B cell (primary cell): Measurements from ENCODE around the gene CRYGN. TPM values are rescaled to one million over a fixed set of nuclear protein-coding genes. Genes with fewer than 3 reads are reported as not detected.

Experiments used
- ATAC-seq: fragments of 200-7000 bp; cut with Tn5 transposase; one replicate; pipeline ENCODE4 v1.10.0; 2021; ENCODE audit warnings: low read depth, mild to moderate bottlenecking, moderate number of reproducible peaks, moderate library complexity
- CTCF ChIA-PET: fragments of 350-600 bp; sonication (Branson Sonifier 250); formaldehyde crosslinking; loops from one replicate; lab custom pipeline; 2021; ENCODE audit warnings: antibody characterized with exemption, inconsistent platforms; lab: Charles Lee
- POLR2A ChIA-PET: fragments of 350-600 bp; sonication (Branson Sonifier 250); formaldehyde crosslinking; loops from one replicate; lab custom pipeline; 2021; ENCODE audit warnings: antibody characterized with exemption; lab: Charles Lee
- DNase-seq: peaks from one replicate; pipeline ENCODE4 v3.0.0; 2013
- H2AFZ ChIP-seq: 2 replicates; pipeline ENCODE4 v1.6.1; 2012; ENCODE audit warnings: mild to moderate bottlenecking, low read depth, low read length; ENCODE audit not compliant: insufficient read depth, poor library complexity, severe bottlenecking
- H3K27ac ChIP-seq, 2 donors: 1 replicate in 1 of 2; 2 replicates in 1 of 2; pipeline ENCODE4 v1.5.1; 2012 to 2013; ENCODE audit warnings: low read length in 2 of 2, mild to moderate bottlenecking in 2 of 2, moderate library complexity in 1 of 2
- H3K27me3 ChIP-seq, 4 experiments: fragments of 200-600 bp in 1 of 4; sonication (generic) in 1 of 4; replicated peaks in 1 of 4; 1 replicate in 2 of 4; 2 replicates in 2 of 4; pipeline versions ENCODE4 v1.6.1 to v1.7.0; 2013 to 2016; ENCODE audit warnings: low read length in 3 of 4, mild to moderate bottlenecking in 2 of 4, mixed read lengths in 1 of 4, moderate library complexity in 1 of 4; ENCODE audit not compliant: insufficient read depth in 4 of 4, control insufficient read depth in 3 of 4; ENCODE audit errors: control extremely low read depth in 1 of 4
- H3K36me3 ChIP-seq, 2 experiments: replicated peaks in 1 of 2; 1 replicate in 1 of 2; 2 replicates in 1 of 2; pipeline versions ENCODE4 v1.6.1 to v1.7.1; 2013; ENCODE audit warnings: low read length in 1 of 2; ENCODE audit not compliant: insufficient read depth in 2 of 2, control insufficient read depth in 1 of 2; ENCODE audit errors: control extremely low read depth in 1 of 2, extremely low read depth in 1 of 2
- H3K4me1 ChIP-seq, 2 donors: fragments of 200-600 bp in 1 of 2; sonication (generic) in 1 of 2; 1 replicate in 1 of 2; 2 replicates in 1 of 2; pipeline versions ENCODE4 v1.5.1 to v1.6.1; 2013 to 2017; ENCODE audit warnings: low read length in 2 of 2; ENCODE audit not compliant: control insufficient read depth in 2 of 2, insufficient read depth in 2 of 2
- H3K4me2 ChIP-seq: replicated peaks from 2 replicates; pipeline ENCODE3; 2012; ENCODE audit warnings: mild to moderate bottlenecking, low read depth, low read length; ENCODE audit not compliant: poor library complexity, severe bottlenecking
- H3K4me3 ChIP-seq, 5 experiments: fragments of 200-600 bp in 1 of 5; sonication (generic) in 1 of 5; 1 replicate in 3 of 5; 2 replicates in 2 of 5; pipeline versions ENCODE4 v1.5.1 to v1.7.0; 2011 to 2016; ENCODE audit warnings: low read length in 4 of 5, mild to moderate bottlenecking in 4 of 5, low read depth in 2 of 5, control low read depth in 1 of 5, moderate library complexity in 1 of 5; ENCODE audit not compliant: insufficient read depth in 1 of 5; ENCODE audit errors: control extremely low read depth in 1 of 5, extremely low read depth in 1 of 5
- H3K79me2 ChIP-seq: fragments of 200-600 bp; sonication (generic); one replicate; pipeline ENCODE4 v1.6.0; 2016; ENCODE audit warnings: low read length; ENCODE audit not compliant: control insufficient read depth, insufficient read depth
- H3K9ac ChIP-seq: fragments of 200-600 bp; sonication (generic); 2 replicates; pipeline ENCODE4 v1.6.1; 2017; ENCODE audit warnings: mild to moderate bottlenecking, low read length, moderate library complexity
- H3K9me3 ChIP-seq, 3 donors: one replicate each; pipeline versions ENCODE4 v1.6.1 to v1.7.1; 2013; ENCODE audit warnings: low read length in 2 of 3; ENCODE audit not compliant: control insufficient read depth in 2 of 3, insufficient read depth in 1 of 3; ENCODE audit errors: control extremely low read depth in 1 of 3
- H4K20me1 ChIP-seq: 2 replicates; pipeline ENCODE4 v1.6.0; 2012; ENCODE audit warnings: mild to moderate bottlenecking, low read length; ENCODE audit not compliant: insufficient read depth, control insufficient read depth, poor library complexity, severe bottlenecking
- H3K27ac Mint-ChIP-seq: one replicate; pipeline ENCODE4 v1.8.0; 2021; ENCODE audit warnings: mixed read lengths
- H3K27me3 Mint-ChIP-seq: one replicate; pipeline ENCODE4 v1.8.0; 2021; ENCODE audit warnings: mixed read lengths
- H3K4me1 Mint-ChIP-seq: one replicate; pipeline ENCODE4 v1.8.0; 2021; ENCODE audit warnings: mixed read lengths
- H3K4me3 Mint-ChIP-seq: one replicate; pipeline ENCODE4 v1.8.0; 2021; ENCODE audit warnings: mixed read lengths
- H3K9me3 Mint-ChIP-seq: one replicate; pipeline ENCODE4 v1.8.0; 2022; ENCODE audit warnings: mixed read lengths; ENCODE audit not compliant: insufficient read depth
- CTCF ChIP-seq: fragments of 200-600 bp; IDR thresholded peaks from one replicate; pipeline ENCODE4 v1.8.0; 2022; ENCODE audit warnings: antibody characterized with exemption, mild to moderate bottlenecking
- EZH2 ChIP-seq: IDR thresholded peaks from 2 replicates; pipeline ENCODE4 v1.6.1; 2012; ENCODE audit warnings: borderline replicate concordance, low read depth, mild to moderate bottlenecking, moderate library complexity, low read length; ENCODE audit not compliant: insufficient read depth, poor library complexity, severe bottlenecking
- WGBS: methylation state at CpG from one replicate; pipeline ENCODE4 v1.1.5; 2013; ENCODE audit warnings: missing lambda C conversion rate; ENCODE audit not compliant: insufficient coverage; 5-methylcytosine and 5-hydroxymethylcytosine counted together
- intact Hi-C: fragments of 100-400 bp; cut with micrococcal nuclease; formaldehyde crosslinking; loops from one replicate; pipeline ENCODE4 v1.10.0; 2022
- polyA plus RNA-seq: library from polyadenylated mRNA; depleted of rRNA; stranded (reverse); fragments of >200 nt; gene quantifications from 2 replicates; pipeline ENCODE4 v1.2.3, GENCODE V29; 2012
- total RNA-seq, 2 donors: library from RNA; stranded (reverse); fragments of 120-200 nt in 1 of 2; gene quantifications; 1 replicate in 1 of 2; 2 replicates in 1 of 2; pipeline versions ENCODE4 v1.2.3 to v1.2.4, GENCODE V29; 2013 to 2022

Gene CRYGN
- total and polyA plus RNA-seq, 2 donors (not counting 1 experiment from before 2014, with no cell fraction given): not detected

GRCh38 chr7:151415375-151416105 lies 24.4 kb downstream of the CRYGN start:
- peaks cover 7% of the 10 kb centered on the region for H3K9me3 Mint-ChIP-seq
- peaks cover 52% of the 10 kb centered on the region for H3K27me3 Mint-ChIP-seq
- Histone ChIP-seq H3K4me2 (no peak overlapping the region), H3K27ac (no peak overlapping the region), H3K4me3 (no peak overlapping the region), H3K79me2 (no peaks in the 10 kb centered on the region), H2AFZ (no peak overlapping the region), H3K9me3 (peaks cover 2 to 25% (median 8%) of the 10 kb centered on the region in 3 donors), H3K9ac (no peak overlapping the region), H3K36me3 (no peaks in the 10 kb centered on the region), H4K20me1 (no peaks in the 10 kb centered on the region), H3K4me1 (peaks cover 12% of the 10 kb centered on the region in 2 donors), H3K27me3 (peaks cover 0 to 32% (median 14%) of the 10 kb centered on the region in 4 experiments)
- H3K4me1 Mint-ChIP-seq: peaks cover 14% of the 10 kb centered on the region
- H3K27ac Mint-ChIP-seq: no peak overlapping the region
- no peak overlapping the region for H3K4me3 Mint-ChIP-seq
- intact Hi-C loops: no loop called here
- TF ChIP-seq CTCF: no peak
- TF ChIP-seq EZH2: no peak
- ATAC-seq (no peak), DNase-seq (no peak)
- ChIA-PET CTCF (interaction anchor here (1.1 kb wide), 1 partner anchor 33 kb away, joined by 4 read pairs; no protein-coding TSS in a partner anchor), POLR2A (no interaction called here)
- WGBS: no CpG with 5 or more reads among the region's 3 CpGs

- intact Hi-C loops: no loop called here
- 94% methylated on average over 2 of the region's 4 CpGs for WGBS
- H3K27me3 ChIP-seq: peaks cover 0 to 54% (median 26%) of the 10 kb centered on the region in 4 experiments
- no peak for ATAC-seq
- Mint-ChIP-seq H3K4me3 (no peak overlapping the region), H3K27ac (no peak overlapping the region), H3K9me3 (peaks cover 3% of the 10 kb centered on the region), H3K4me1 (peaks cover 26% of the 10 kb centered on the region), H3K27me3 (peaks cover 53% of the 10 kb centered on the region)
- TF ChIP-seq EZH2 (no peak), CTCF (no peak)
- H3K4me1 ChIP-seq: peaks cover 34% of the 10 kb centered on the region in 2 donors
- H3K4me3 ChIP-seq: no peak overlapping the region
- H3K79me2 ChIP-seq: no peaks in the 10 kb centered on the region
- no peak overlapping the region for H3K4me2 ChIP-seq
- peaks cover 0 to 20% (median 0%) of the 10 kb centered on the region in 3 donors for H3K9me3 ChIP-seq
- ChIA-PET CTCF (no interaction called here), POLR2A (no interaction called here)
- no peak overlapping the region for H3K9ac ChIP-seq
- H3K36me3 ChIP-seq: no peaks in the 10 kb centered on the region
- no peak overlapping the region for H3K27ac ChIP-seq
- no peaks in the 10 kb centered on the region for H4K20me1 ChIP-seq
- H2AFZ ChIP-seq: no peak overlapping the region
- DNase-seq: no peak
Measured at GRCh38 chr7:151413241-151413640, 26.7 kb downstream of the CRYGN start.
